Tibial nerve (tissue), 4 donors: ENCODE results near the gene TLX2. TPM values are rescaled to one million over a fixed set of nuclear protein-coding genes. Genes with fewer than 3 reads are reported as not detected.
A peak's percentile ranks its signal among the peaks of the same experiment; 100 is the strongest.

Experiments
- DNase-seq, 2 donors: peaks; one replicate each; pipeline ENCODE4 v3.0.0-alpha.2; 2019; ENCODE audit warnings: low spot score in 2 of 2
- H3K27ac ChIP-seq, 4 donors: fragments of 200-600 bp; sonication (generic) in 3 of 4; one replicate each; pipeline ENCODE4 v1.5.1; 2017 to 2019; ENCODE audit warnings: mild to moderate bottlenecking in 1 of 4
- H3K27me3 ChIP-seq, 2 donors: fragments of 200-600 bp; sonication (generic) in 1 of 2; one replicate each; pipeline versions ENCODE4 v1.5.1 to v1.6.0; 2017 to 2019
- H3K36me3 ChIP-seq, 3 donors: fragments of 200-600 bp; sonication (generic); one replicate each; pipeline ENCODE4 v1.5.1; 2018 to 2019
- H3K4me1 ChIP-seq, 4 donors: fragments of 200-600 bp; sonication (generic) in 3 of 4; one replicate each; pipeline ENCODE4 v1.5.1; 2017 to 2019
- H3K4me3 ChIP-seq, 4 donors: fragments of 200-600 bp; sonication (generic) in 3 of 4; one replicate each; pipeline ENCODE4 v1.5.1; 2017 to 2019; ENCODE audit warnings: mild to moderate bottlenecking in 1 of 4, moderate library complexity in 1 of 4
- H3K9me3 ChIP-seq, 4 donors: fragments of 200-600 bp; sonication (generic) in 3 of 4; one replicate each; pipeline ENCODE4 v1.5.1; 2017 to 2019
- CTCF ChIP-seq, 5 experiments: fragments of 200-600 bp in 3 of 5; fragments of 450-650 bp in 2 of 5; sonication (generic) in 3 of 5; IDR thresholded peaks; one replicate each; pipeline ENCODE4 v1.5.1; 2016 to 2019; ENCODE audit warnings: antibody characterized with exemption in 5 of 5, mild to moderate bottlenecking in 3 of 5, moderate library complexity in 2 of 5
- EP300 ChIP-seq, 2 donors: sonication (generic); formaldehyde crosslinking; IDR thresholded peaks; one replicate each; pipeline ENCODE4 v1.6.1; 2017; ENCODE audit warnings: antibody characterized with exemption in 2 of 2, mild to moderate bottlenecking in 1 of 2
- POLR2A ChIP-seq, 2 donors: fragments of 450-650 bp; IDR thresholded peaks; one replicate each; pipeline ENCODE4 v1.6.1; 2017; ENCODE audit warnings: antibody characterized with exemption in 2 of 2, mild to moderate bottlenecking in 2 of 2, moderate library complexity in 2 of 2
- WGBS, 2 donors: methylation state at CpG; one replicate each; pipeline ENCODE4 v1.1.5; 2018; 5-methylcytosine and 5-hydroxymethylcytosine counted together
- total RNA-seq, 4 donors: library from RNA; depleted of rRNA; stranded (reverse); fragments of >200 nt; gene quantifications; one replicate each; pipeline ENCODE4 v1.1.0, GENCODE V29; 2016

TLX2 gene
- total RNA-seq, 4 donors from 2014 or later = not detected

- peaks cover 0 to 15% (median 0%) of the 10 kb centered on the region in 3 donors for H3K36me3 ChIP-seq
- no peak for DNase-seq
- peaks cover 0 to 69% (median 30%) of the 10 kb centered on the region in 4 donors for H3K4me1 ChIP-seq
- no peak overlapping the region for H3K27ac ChIP-seq
- no peak for TF ChIP-seq CTCF (IDR thresholded peaks at IDR 0.05)
- TF ChIP-seq EP300 (IDR thresholded peaks at IDR 0.05) = no peak
- TF ChIP-seq POLR2A (IDR thresholded peaks at IDR 0.05) = no peak
- H3K4me3 ChIP-seq = no peak overlapping the region
- peaks cover 0 to 56% of the 10 kb centered on the region in 2 donors for H3K27me3 ChIP-seq
- no peaks in the 10 kb centered on the region for H3K9me3 ChIP-seq
Measured at GRCh38 chr2:74500578-74500946, 13.7 kb upstream of the TLX2 start.

GRCh38 chr2:74501335-74502071 lies 12.7 kb upstream of the TLX2 start:
- whole genome bisulfite sequencing, 2 donors = 83 to 84% methylated on average over 18 of the region's 18 CpGs
- Histone ChIP-seq H3K4me1 (peaks cover 0 to 78% (median 39%) of the 10 kb centered on the region in 4 donors), H3K9me3 (no peaks in the 10 kb centered on the region), H3K4me3 (no peak overlapping the region), H3K27ac (no peak overlapping the region), H3K27me3 (peaks cover 0 to 56% of the 10 kb centered on the region in 2 donors), H3K36me3 (peaks cover 0 to 24% (median 0%) of the 10 kb centered on the region in 3 donors)
- no peak for DNase-seq
- TF ChIP-seq EP300 (IDR thresholded peaks at IDR 0.05) = no peak
- TF ChIP-seq POLR2A (IDR thresholded peaks at IDR 0.05) = no peak
- no peak for TF ChIP-seq CTCF (IDR thresholded peaks at IDR 0.05)

- Histone ChIP-seq H3K27me3 (peaks cover 0 to 51% of the 10 kb centered on the region in 2 donors), H3K27ac (peak overlapping the region in 3 of 4 donors; percentile 73 to 82 (median 79))
Measured at GRCh38 chr2:74502147-74502719, 12.0 kb upstream of the TLX2 start.

GRCh38 chr2:74502720-74503505 lies 11.3 kb upstream of the TLX2 start:
- peak overlapping the region; percentile 28 to 59 (median 56) for H3K4me3 ChIP-seq
- H3K36me3 ChIP-seq = peaks cover 0 to 25% (median 0%) of the 10 kb centered on the region in 3 donors
- peak in 1 of 2 donors; percentile 77 for TF ChIP-seq EP300 (IDR thresholded peaks at IDR 0.05)
- TF ChIP-seq CTCF (IDR thresholded peaks at IDR 0.05) = peak in 1 of 5 experiments; percentile 27
- peak; percentile 34 to 36 for TF ChIP-seq POLR2A (IDR thresholded peaks at IDR 0.05)
- peaks cover 0 to 78% (median 39%) of the 10 kb centered on the region in 4 donors for H3K4me1 ChIP-seq
- H3K27ac ChIP-seq = peak overlapping the region; percentile 16 to 82 (median 76)
- DNase-seq = peak; percentile 56 to 74
- H3K27me3 ChIP-seq = peaks cover 0 to 44% of the 10 kb centered on the region in 2 donors
- H3K9me3 ChIP-seq = no peaks in the 10 kb centered on the region
- 2 to 8% methylated on average over 38 to 46 of the region's 67 CpGs for WGBS, 2 donors

More at GRCh38 chr2:74502147-74502719, 12.0 kb upstream of the TLX2 start:
- no peak for TF ChIP-seq CTCF (IDR thresholded peaks at IDR 0.05)
- Histone ChIP-seq H3K4me1 (peaks cover 0 to 83% (median 44%) of the 10 kb centered on the region in 4 donors), H3K9me3 (no peaks in the 10 kb centered on the region), H3K4me3 (peak overlapping the region; percentile 28 to 59 (median 56)), H3K36me3 (peaks cover 0 to 25% (median 0%) of the 10 kb centered on the region in 3 donors)
- 12 to 17% methylated on average over 32 of the region's 32 CpGs for whole genome bisulfite sequencing, 2 donors
- DNase-seq = no peak
